Measurements from ENCODE around the gene TOMM40. TPM values are rescaled to one million over a fixed set of nuclear protein-coding genes. Genes with fewer than 3 reads are reported as not detected.

Gene TOMM40
- total and polyA plus RNA-seq, 2 of the 13 experiments (the other 11 are each of a cell fraction or from before 2014, with no cell fraction given) = 72.0 to 110 TPM

DNA sequence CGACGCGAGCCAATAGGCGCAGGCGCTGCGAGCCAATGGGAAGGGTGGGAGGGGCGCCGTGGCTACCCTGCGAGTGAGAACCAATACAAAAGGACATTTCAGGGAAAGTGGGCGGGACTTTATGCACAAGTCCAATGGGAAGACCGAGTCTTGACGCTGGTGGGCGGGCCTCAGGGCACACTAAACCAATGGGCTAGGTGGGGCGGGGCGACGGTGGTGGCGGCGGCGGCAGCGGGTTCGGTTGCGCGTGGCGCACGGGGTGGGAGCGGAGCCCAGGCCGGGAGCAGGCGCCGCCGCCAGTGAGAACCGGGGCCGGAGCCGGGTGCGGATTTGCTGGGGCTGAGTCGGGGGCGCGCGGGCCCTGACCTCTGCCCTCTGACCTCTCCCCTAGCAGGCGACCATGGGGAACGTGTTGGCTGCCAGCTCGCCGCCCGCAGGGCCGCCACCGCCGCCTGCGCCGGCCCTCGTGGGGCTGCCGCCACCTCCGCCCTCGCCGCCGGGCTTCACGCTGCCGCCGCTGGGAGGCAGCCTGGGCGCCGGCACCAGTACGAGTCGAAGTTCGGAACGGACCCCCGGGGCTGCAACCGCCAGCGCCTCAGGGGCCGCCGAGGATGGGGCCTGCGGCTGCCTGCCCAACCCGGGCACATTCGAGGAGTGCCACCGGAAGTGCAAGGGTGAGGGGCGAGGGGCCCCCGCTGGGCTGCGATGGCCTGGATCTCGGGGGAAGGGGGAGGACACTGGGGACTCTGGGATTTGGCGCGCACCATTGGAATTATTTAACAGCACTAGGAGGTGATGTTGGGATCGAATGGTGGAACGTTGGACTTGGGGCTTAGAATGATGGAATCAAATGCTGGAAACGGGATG, at the start of gene TOMM40 (continued):
- TF ChIP-seq, protein P1, sequence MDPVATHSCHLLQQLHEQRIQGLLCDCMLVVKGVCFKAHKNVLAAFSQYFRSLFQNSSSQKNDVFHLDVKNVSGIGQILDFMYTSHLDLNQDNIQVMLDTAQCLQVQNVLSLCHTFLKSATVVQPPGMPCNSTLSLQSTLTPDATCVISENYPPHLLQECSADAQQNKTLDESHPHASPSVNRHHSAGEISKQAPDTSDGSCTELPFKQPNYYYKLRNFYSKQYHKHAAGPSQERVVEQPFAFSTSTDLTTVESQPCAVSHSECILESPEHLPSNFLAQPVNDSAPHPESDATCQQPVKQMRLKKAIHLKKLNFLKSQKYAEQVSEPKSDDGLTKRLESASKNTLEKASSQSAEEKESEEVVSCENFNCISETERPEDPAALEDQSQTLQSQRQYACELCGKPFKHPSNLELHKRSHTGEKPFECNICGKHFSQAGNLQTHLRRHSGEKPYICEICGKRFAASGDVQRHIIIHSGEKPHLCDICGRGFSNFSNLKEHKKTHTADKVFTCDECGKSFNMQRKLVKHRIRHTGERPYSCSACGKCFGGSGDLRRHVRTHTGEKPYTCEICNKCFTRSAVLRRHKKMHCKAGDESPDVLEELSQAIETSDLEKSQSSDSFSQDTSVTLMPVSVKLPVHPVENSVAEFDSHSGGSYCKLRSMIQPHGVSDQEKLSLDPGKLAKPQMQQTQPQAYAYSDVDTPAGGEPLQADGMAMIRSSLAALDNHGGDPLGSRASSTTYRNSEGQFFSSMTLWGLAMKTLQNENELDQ (CRISPR knock-in tag; IDR thresholded peaks at IDR 0.05; ENCODE audit: borderline replicate concordance) = no peak
- peak; percentile 86 for TF ChIP-seq NFYB (CRISPR knock-in tag; IDR thresholded peaks at IDR 0.05)
- TF ChIP-seq, protein P2, sequence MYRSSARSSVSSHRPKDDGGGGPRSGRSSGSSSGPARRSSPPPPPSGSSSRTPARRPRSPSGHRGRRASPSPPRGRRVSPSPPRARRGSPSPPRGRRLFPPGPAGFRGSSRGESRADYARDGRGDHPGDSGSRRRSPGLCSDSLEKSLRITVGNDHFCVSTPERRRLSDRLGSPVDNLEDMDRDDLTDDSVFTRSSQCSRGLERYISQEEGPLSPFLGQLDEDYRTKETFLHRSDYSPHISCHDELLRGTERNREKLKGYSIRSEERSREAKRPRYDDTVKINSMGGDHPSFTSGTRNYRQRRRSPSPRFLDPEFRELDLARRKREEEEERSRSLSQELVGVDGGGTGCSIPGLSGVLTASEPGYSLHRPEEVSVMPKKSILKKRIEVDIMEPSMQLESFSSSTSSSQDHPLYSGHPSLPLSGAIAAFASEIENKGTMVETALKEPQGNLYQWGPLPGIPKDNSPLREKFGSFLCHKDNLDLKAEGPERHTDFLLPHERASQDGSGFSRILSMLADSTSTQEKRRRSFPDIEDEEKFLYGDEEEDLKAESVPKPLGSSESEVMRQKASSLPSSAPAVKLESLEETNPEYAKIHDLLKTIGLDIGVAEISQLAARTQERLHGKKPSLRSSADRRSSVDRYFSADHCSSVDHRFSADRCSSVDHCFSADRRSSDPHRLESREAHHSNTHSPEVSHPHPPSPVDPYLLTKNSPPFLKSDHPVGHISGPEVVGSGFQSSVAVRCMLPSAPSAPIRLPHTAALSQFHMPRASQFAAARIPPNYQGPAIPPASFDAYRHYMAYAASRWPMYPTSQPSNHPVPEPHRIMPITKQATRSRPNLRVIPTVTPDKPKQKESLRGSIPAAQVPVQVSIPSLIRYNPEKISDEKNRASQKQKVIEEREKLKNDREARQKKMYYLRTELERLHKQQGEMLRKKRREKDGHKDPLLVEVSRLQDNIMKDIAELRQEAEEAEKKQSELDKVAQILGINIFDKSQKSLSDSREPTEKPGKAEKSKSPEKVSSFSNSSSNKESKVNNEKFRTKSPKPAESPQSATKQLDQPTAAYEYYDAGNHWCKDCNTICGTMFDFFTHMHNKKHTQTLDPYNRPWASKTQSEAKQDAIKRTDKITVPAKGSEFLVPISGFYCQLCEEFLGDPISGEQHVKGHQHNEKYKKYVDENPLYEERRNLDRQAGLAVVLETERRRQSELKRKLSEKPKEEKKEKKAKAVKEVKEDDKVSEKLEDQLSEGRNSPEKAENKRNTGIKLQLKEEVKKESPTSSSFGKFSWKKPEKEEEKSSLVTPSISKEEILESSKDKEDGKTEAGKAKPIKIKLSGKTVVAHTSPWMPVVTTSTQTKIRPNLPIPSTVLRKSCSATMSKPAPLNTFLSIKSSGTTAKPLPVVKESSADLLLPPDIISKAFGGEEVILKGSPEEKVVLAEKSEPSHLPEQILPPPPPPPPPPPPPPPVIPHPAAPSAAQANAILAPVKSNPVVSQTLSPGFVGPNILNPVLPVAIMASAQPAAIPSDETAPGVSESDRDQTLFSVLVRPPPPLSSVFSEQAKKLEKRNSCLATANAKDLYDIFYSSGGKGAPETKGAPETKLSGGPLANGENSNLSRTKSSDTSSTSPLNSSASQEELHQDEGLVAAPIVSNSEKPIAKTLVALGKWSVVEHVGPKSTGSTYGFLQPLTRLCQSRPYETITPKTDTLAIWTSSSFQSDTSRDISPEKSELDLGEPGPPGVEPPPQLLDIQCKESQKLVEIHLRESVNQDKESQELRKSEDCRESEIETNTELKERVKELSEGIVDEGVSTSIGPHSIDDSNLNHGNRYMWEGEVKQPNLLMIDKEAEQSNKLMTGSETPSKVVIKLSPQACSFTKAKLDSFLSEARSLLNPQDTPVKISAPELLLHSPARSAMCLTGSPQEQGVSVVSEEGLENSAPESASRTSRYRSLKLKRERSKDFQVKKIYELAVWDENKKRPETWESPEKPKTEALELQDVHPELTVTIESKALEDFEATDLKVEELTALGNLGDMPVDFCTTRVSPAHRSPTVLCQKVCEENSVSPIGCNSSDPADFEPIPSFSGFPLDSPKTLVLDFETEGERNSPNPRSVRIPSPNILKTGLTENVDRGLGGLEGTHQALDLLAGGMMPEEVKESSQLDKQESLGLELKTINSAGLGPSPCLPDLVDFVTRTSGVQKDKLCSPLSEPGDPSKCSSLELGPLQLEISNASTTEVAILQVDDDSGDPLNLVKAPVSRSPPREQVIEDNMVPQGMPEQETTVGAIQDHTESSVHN (CRISPR knock-in tag; IDR thresholded peaks at IDR 0.05) = no peak
- TF ChIP-seq KLF15 (CRISPR knock-in tag; IDR thresholded peaks at IDR 0.05; ENCODE audit: borderline replicate concordance) = no peak
- TF ChIP-seq MTF1 (CRISPR knock-in tag; IDR thresholded peaks at IDR 0.05) = no peak
- 0 out of 2 replicates have a peak, but pooled peaks have one; percentile 62 for TF ChIP-seq ZNF674 (CRISPR knock-in tag; IDR thresholded peaks at IDR 0.05; ENCODE audit: low read depth)
- TF ChIP-seq, protein P3, sequence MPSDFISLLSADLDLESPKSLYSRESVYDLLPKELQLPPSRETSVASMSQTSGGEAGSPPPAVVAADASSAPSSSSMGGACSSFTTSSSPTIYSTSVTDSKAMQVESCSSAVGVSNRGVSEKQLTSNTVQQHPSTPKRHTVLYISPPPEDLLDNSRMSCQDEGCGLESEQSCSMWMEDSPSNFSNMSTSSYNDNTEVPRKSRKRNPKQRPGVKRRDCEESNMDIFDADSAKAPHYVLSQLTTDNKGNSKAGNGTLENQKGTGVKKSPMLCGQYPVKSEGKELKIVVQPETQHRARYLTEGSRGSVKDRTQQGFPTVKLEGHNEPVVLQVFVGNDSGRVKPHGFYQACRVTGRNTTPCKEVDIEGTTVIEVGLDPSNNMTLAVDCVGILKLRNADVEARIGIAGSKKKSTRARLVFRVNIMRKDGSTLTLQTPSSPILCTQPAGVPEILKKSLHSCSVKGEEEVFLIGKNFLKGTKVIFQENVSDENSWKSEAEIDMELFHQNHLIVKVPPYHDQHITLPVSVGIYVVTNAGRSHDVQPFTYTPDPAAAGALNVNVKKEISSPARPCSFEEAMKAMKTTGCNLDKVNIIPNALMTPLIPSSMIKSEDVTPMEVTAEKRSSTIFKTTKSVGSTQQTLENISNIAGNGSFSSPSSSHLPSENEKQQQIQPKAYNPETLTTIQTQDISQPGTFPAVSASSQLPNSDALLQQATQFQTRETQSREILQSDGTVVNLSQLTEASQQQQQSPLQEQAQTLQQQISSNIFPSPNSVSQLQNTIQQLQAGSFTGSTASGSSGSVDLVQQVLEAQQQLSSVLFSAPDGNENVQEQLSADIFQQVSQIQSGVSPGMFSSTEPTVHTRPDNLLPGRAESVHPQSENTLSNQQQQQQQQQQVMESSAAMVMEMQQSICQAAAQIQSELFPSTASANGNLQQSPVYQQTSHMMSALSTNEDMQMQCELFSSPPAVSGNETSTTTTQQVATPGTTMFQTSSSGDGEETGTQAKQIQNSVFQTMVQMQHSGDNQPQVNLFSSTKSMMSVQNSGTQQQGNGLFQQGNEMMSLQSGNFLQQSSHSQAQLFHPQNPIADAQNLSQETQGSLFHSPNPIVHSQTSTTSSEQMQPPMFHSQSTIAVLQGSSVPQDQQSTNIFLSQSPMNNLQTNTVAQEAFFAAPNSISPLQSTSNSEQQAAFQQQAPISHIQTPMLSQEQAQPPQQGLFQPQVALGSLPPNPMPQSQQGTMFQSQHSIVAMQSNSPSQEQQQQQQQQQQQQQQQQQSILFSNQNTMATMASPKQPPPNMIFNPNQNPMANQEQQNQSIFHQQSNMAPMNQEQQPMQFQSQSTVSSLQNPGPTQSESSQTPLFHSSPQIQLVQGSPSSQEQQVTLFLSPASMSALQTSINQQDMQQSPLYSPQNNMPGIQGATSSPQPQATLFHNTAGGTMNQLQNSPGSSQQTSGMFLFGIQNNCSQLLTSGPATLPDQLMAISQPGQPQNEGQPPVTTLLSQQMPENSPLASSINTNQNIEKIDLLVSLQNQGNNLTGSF (CRISPR knock-in tag; IDR thresholded peaks at IDR 0.05) = no peak
- TF ChIP-seq, protein P4, sequence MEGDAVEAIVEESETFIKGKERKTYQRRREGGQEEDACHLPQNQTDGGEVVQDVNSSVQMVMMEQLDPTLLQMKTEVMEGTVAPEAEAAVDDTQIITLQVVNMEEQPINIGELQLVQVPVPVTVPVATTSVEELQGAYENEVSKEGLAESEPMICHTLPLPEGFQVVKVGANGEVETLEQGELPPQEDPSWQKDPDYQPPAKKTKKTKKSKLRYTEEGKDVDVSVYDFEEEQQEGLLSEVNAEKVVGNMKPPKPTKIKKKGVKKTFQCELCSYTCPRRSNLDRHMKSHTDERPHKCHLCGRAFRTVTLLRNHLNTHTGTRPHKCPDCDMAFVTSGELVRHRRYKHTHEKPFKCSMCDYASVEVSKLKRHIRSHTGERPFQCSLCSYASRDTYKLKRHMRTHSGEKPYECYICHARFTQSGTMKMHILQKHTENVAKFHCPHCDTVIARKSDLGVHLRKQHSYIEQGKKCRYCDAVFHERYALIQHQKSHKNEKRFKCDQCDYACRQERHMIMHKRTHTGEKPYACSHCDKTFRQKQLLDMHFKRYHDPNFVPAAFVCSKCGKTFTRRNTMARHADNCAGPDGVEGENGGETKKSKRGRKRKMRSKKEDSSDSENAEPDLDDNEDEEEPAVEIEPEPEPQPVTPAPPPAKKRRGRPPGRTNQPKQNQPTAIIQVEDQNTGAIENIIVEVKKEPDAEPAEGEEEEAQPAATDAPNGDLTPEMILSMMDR (CRISPR knock-in tag; IDR thresholded peaks at IDR 0.05) = peak; percentile 24; the same call in 1 of the 2 replicates

Measured in HepG2 (cell line).